ENCODE results near the gene MYMX. TPM values are rescaled to one million over a fixed set of nuclear protein-coding genes. Genes with fewer than 3 reads are reported as not detected.
A peak's percentile ranks its signal among the peaks of the same experiment; 100 is the strongest.

MYMX gene
- total RNA-seq, 1 donor from 2014 or later = not detected

DNA sequence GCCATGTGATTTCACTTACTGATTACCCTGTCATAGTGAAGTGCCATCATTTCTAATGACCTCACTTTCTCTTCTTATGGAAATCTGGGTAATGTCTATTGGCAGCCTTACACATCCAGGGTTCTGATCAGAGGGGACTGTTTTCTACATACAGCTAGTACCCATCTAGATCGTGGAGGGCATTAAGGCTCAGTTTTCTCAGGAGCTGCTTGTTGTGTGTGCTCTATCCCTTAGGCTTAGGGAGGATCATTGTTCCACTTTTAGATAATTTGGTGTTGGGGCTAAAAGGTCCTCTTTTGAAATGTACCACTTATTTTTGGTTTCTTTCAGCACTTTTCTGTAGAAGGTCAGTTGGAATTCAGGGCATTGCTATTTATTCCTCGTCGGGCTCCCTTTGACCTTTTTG is 34.0 kb downstream of the MYMX start:
- peaks cover 90% of the 10 kb centered on the region for H3K36me3 Mint-ChIP-seq (ENCODE audit: low read depth)
- DNase-seq (no peak), ATAC-seq (ENCODE audit: low read depth) (no peak)
- ChIA-PET POLR2A (interaction anchor here (0.7 to 1.5 kb wide), 2 partner anchors 14 to 51 kb away, joined by 4 to 8 read pairs; no protein-coding TSS in a partner anchor), CTCF (interaction anchor here (1.3 to 1.6 kb wide), 2 partner anchors 12 to 13 kb away, joined by 3 to 5 read pairs; no protein-coding TSS in a partner anchor)
- H3K9me3 Mint-ChIP-seq = no peaks in the 10 kb centered on the region
- intact Hi-C loops (cut with micrococcal nuclease) = no loop called here
- peak overlapping the region; percentile 99 for H3K27ac Mint-ChIP-seq
- TF ChIP-seq, protein P1, sequence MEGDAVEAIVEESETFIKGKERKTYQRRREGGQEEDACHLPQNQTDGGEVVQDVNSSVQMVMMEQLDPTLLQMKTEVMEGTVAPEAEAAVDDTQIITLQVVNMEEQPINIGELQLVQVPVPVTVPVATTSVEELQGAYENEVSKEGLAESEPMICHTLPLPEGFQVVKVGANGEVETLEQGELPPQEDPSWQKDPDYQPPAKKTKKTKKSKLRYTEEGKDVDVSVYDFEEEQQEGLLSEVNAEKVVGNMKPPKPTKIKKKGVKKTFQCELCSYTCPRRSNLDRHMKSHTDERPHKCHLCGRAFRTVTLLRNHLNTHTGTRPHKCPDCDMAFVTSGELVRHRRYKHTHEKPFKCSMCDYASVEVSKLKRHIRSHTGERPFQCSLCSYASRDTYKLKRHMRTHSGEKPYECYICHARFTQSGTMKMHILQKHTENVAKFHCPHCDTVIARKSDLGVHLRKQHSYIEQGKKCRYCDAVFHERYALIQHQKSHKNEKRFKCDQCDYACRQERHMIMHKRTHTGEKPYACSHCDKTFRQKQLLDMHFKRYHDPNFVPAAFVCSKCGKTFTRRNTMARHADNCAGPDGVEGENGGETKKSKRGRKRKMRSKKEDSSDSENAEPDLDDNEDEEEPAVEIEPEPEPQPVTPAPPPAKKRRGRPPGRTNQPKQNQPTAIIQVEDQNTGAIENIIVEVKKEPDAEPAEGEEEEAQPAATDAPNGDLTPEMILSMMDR (IDR thresholded peaks at IDR 0.05) = no peak
- peaks cover 83% of the 10 kb centered on the region for H3K4me1 Mint-ChIP-seq
- no peak overlapping the region for H3K4me3 Mint-ChIP-seq
- H3K27me3 Mint-ChIP-seq = no peaks in the 10 kb centered on the region

DNA sequence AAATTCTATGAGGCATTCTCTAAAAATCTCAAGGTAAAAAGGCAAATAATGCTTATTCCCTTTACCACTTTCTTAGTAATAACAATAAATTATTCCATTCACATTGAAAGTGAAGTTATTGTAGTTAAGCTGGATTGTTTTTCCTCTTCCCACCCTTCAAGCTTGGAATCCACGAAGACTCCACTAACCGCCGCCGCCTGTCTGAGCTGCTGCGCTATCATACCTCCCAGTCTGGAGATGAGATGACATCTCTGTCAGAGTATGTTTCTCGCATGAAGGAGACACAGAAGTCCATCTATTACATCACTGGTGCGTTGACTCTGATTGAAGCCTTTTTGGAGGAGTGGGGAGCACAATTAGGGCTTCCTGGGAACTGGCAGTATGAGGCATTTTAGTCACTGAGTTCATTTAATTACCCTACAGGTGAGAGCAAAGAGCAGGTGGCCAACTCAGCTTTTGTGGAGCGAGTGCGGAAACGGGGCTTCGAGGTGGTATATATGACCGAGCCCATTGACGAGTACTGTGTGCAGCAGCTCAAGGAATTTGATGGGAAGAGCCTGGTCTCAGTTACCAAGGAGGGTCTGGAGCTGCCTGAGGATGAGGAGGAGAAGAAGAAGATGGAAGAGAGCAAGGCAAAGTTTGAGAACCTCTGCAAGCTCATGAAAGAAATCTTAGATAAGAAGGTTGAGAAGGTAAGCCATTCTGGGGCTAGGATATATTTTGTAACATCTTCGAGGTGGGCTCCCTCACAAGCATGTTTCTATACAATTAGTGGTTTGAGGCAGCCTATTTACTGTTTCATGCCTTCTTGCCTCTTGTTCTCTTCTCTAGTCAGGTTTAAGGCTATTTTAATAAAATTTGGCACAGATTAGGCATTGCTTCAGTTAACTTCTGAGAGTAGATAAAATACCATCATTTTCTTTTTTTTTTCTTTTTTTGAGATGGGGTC is 35.1 kb downstream of the MYMX start:
- H3K4me3 Mint-ChIP-seq = peak overlapping the region; percentile 19
- H3K27me3 Mint-ChIP-seq = no peaks in the 10 kb centered on the region
- POLR2A ChIA-PET = interaction anchor here (0.7 to 1.5 kb wide), 2 partner anchors 13 to 527 kb away, joined by 3 to 8 read pairs; no protein-coding TSS in a partner anchor

DNA sequence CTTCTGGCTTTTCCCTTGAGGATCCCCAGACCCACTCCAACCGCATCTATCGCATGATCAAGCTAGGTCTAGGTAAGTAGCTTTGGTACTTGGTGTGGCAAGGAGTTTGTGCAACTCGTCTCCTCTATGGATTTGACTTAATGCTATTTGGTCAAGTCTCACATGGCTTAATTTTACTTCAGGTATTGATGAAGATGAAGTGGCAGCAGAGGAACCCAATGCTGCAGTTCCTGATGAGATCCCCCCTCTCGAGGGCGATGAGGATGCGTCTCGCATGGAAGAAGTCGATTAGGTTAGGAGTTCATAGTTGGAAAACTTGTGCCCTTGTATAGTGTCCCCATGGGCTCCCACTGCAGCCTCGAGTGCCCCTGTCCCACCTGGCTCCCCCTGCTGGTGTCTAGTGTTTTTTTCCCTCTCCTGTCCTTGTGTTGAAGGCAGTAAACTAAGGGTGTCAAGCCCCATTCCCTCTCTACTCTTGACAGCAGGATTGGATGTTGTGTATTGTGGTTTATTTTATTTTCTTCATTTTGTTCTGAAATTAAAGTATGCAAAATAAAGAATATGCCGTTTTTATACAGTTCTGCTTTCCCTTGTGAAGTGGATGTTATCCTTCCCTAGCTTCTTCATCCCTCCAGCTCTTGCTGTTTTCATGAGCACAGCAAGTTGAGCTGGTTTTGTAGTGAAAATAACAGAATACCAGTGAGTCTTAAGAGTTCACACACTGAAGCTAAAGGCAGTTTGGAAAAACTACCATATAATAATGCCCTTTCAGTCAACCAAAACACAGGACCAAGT is 36.8 kb downstream of the MYMX start:
- intact Hi-C loops (cut with micrococcal nuclease) = no loop called here
- DNase-seq (no peak), ATAC-seq (ENCODE audit: low read depth) (no peak)
- ChIA-PET POLR2A (interaction anchor here (0.7 to 13.7 kb wide), 3 partner anchors 8 to 32 kb away, joined by 3 to 549 read pairs (median 72); partner anchors contain the start of genes HSP90AB1 and NFKBIE), CTCF (interaction anchor here (0.7 to 2.3 kb wide), 2 partner anchors 10 to 80 kb away, joined by 3 to 12 read pairs; no protein-coding TSS in a partner anchor)
- peak overlapping the region; percentile 19 for H3K4me3 Mint-ChIP-seq
- peak overlapping the region; percentile 53 for H3K27ac Mint-ChIP-seq
- no peaks in the 10 kb centered on the region for H3K27me3 Mint-ChIP-seq
- no peaks in the 10 kb centered on the region for H3K9me3 Mint-ChIP-seq
- TF ChIP-seq, protein P1 (IDR thresholded peaks at IDR 0.05) = no peak
- peaks cover 87% of the 10 kb centered on the region for H3K4me1 Mint-ChIP-seq
- H3K36me3 Mint-ChIP-seq (ENCODE audit: low read depth) = peaks cover 91% of the 10 kb centered on the region

More for the DNA sequence above, 35.1 kb downstream of the MYMX start:
- H3K36me3 Mint-ChIP-seq (ENCODE audit: low read depth) = peaks cover 95% of the 10 kb centered on the region
- intact Hi-C loops (cut with micrococcal nuclease) = no loop called here
- DNase-seq (no peak), ATAC-seq (ENCODE audit: low read depth) (no peak)
- CTCF ChIA-PET = interaction anchor here (1.3 to 1.6 kb wide), 2 partner anchors 10 to 14 kb away, joined by 3 to 5 read pairs; no protein-coding TSS in a partner anchor
- TF ChIP-seq, protein P1 (IDR thresholded peaks at IDR 0.05) = no peak
- H3K27ac Mint-ChIP-seq = peak overlapping the region; percentile 48
- H3K9me3 Mint-ChIP-seq = no peaks in the 10 kb centered on the region
- peaks cover 88% of the 10 kb centered on the region for H3K4me1 Mint-ChIP-seq

DNA sequence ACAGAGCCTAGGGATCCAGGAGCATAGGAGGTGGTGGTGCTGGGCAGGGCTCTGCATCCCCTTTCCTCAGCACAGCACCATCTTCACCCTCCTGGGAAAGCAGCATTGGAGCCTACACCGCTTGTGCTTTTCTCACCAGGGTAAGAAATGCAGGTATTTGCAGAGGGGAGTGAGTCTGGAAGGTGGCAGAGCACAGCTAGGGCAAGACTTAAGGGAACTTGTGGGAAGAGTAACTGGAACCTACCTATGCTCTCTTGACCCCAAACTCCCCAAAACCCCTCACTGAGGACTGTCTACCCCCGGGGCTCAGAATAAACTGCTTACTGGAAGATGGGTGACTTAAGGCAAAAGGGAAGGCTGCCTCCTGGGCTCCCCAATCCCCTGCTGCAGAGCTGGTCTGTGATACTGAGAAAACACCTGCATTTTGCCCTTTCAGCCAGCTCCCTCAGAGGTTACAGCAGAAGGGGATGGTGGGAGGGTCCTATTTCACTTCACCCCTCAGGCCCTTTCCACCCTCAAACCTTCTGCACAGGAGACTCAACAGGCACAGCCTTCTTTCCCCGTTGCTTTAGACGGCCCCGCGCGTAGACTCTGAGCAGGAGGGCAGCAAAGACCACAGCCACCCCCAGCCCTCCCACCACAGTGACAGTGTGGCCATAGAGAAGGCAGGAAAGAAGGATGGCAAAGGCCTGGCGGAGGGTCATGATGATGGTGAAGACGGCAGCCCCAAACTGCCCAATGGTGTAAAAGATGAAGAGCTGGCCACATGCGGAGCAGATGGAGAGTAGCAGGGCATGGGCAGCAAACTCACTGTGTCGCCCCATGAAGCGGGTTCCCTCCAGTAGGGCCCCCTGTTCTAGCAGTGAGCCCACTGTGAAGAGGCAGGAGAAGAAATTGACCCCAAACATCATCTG is 37.7 kb downstream of the MYMX start:
- Mint-ChIP-seq H3K27ac (peak overlapping the region; percentile 93), H3K36me3 (ENCODE audit: low read depth) (peaks cover 91% of the 10 kb centered on the region), H3K4me1 (peaks cover 87% of the 10 kb centered on the region), H3K9me3 (no peaks in the 10 kb centered on the region), H3K27me3 (no peaks in the 10 kb centered on the region), H3K4me3 (peak overlapping the region; percentile 92)
- DNase-seq = no peak
- ChIA-PET CTCF (interaction anchor here (0.8 to 2.3 kb wide), 3 partner anchors 9 to 51 kb away, joined by 3 to 12 read pairs (median 3); no protein-coding TSS in a partner anchor), POLR2A (interaction anchor here (0.7 to 13.7 kb wide), 5 partner anchors 9 to 33 kb away, joined by 3 to 549 read pairs (median 8); partner anchors contain the start of genes HSP90AB1, NFKBIE and SLC29A1)
- intact Hi-C loops (cut with micrococcal nuclease) = no loop called here
- TF ChIP-seq, protein P1 (IDR thresholded peaks at IDR 0.05) = no peak
- no peak for ATAC-seq (ENCODE audit: low read depth)

All from activated B cell treated with CpG ODN at 0.5 μM for 24 hours (primary cell).